PC-9 (cell line): ENCODE results near the gene ALCAM. TPM values are rescaled to one million over a fixed set of nuclear protein-coding genes. Genes with fewer than 3 reads are reported as not detected.

Source experiments
- BruUV-seq: library from RNA; stranded (reverse); fragments of 400-500 nt; replicated peaks from 2 replicates; lab custom pipeline; 2021; lab: Mats Ljungman, UMichigan
- CTCF ChIA-PET: fragments of 300-600 bp; sonication (Branson Sonifier 250); formaldehyde crosslinking; loops from one replicate; lab custom pipeline; 2022; ENCODE audit warnings: antibody characterized with exemption; lab: Charles Lee
- POLR2A ChIA-PET: fragments of 300-600 bp; sonication (Branson Sonifier 250); formaldehyde crosslinking; loops from one replicate; lab custom pipeline; 2022; ENCODE audit warnings: antibody characterized with exemption; ENCODE audit not compliant: unreplicated experiment; lab: Charles Lee
- DNase-seq, 2 experiments: peaks; one replicate each; pipeline versions ENCODE4 v3.0.0 to v3.0.0-alpha.2; 2015 to 2022; ENCODE audit warnings: mixed read lengths in 1 of 2
- H2AFZ ChIP-seq: fragments of 200-600 bp; sonication (generic); 2 replicates; pipeline ENCODE4 v1.8.1; 2017; ENCODE audit warnings: antibody characterized with exemption
- H3F3A ChIP-seq: fragments of 200-600 bp; sonication (generic); 2 replicates; pipeline ENCODE4 v1.8.1; 2017; ENCODE audit warnings: antibody characterized with exemption, mild to moderate bottlenecking, low read depth; ENCODE audit not compliant: insufficient read depth
- H3K27ac ChIP-seq: fragments of 200-600 bp; sonication (generic); 2 replicates; pipeline ENCODE4 v1.6.1; 2016; ENCODE audit warnings: mixed run types
- H3K27me3 ChIP-seq: fragments of 200-600 bp; sonication (generic); 2 replicates; pipeline ENCODE4 v1.6.1; 2016; ENCODE audit warnings: low read depth, mixed run types; ENCODE audit not compliant: insufficient read depth
- H3K36me3 ChIP-seq: fragments of 200-600 bp; sonication (generic); 2 replicates; pipeline ENCODE4 v1.6.1; 2016; ENCODE audit warnings: low read depth, mixed run types
- H3K4me1 ChIP-seq: fragments of 200-600 bp; sonication (generic); replicated peaks from 2 replicates; pipeline ENCODE4 v1.6.1; 2016; ENCODE audit warnings: mixed run types; ENCODE audit not compliant: insufficient read depth
- H3K4me2 ChIP-seq: fragments of 200-600 bp; sonication (generic); 2 replicates; pipeline ENCODE4 v1.6.1; 2017; ENCODE audit warnings: mixed run types
- H3K4me3 ChIP-seq: fragments of 200-600 bp; sonication (generic); 2 replicates; pipeline ENCODE4 v1.6.1; 2016; ENCODE audit warnings: mixed run types
- H3K79me2 ChIP-seq: fragments of 200-600 bp; sonication (generic); 2 replicates; pipeline ENCODE4 v1.6.1; 2017; ENCODE audit warnings: low read depth, mixed run types
- H3K9me2 ChIP-seq: fragments of 200-600 bp; sonication (generic); 2 replicates; pipeline ENCODE4 v1.8.1; 2017; ENCODE audit warnings: mild to moderate bottlenecking; ENCODE audit not compliant: insufficient read depth
- H3K9me3 ChIP-seq: fragments of 200-600 bp; sonication (generic); 2 replicates; pipeline ENCODE4 v1.8.1; 2016; ENCODE audit warnings: low read depth; ENCODE audit not compliant: insufficient read depth
- H4K20me1 ChIP-seq: fragments of 200-600 bp; sonication (generic); 2 replicates; pipeline ENCODE4 v1.8.1; 2017; ENCODE audit not compliant: insufficient read depth
- CTCF ChIP-seq: fragments of 200-600 bp; sonication (generic); conservative IDR thresholded peaks from 2 replicates; pipeline ENCODE4 v1.6.1; 2017; ENCODE audit warnings: mixed run types, antibody characterized with exemption, mild to moderate bottlenecking, moderate library complexity
- EZH2 ChIP-seq: fragments of 200-600 bp; sonication (generic); IDR thresholded peaks from 2 replicates; pipeline ENCODE4 v1.8.0; 2017; ENCODE audit warnings: antibody characterized with exemption, low read depth
- intact Hi-C: fragments of 100-400 bp; cut with micrococcal nuclease; formaldehyde crosslinking; loops from one replicate; pipeline ENCODE4 v1.10.0; 2022; ENCODE audit not compliant: unreplicated experiment
- total RNA-seq: library from RNA; stranded (reverse); gene quantifications from 2 replicates; pipeline ENCODE4 v1.2.3, GENCODE V29; 2021

Gene ALCAM
- total RNA-seq, 1 experiment from 2014 or later: 132 TPM

DNA sequence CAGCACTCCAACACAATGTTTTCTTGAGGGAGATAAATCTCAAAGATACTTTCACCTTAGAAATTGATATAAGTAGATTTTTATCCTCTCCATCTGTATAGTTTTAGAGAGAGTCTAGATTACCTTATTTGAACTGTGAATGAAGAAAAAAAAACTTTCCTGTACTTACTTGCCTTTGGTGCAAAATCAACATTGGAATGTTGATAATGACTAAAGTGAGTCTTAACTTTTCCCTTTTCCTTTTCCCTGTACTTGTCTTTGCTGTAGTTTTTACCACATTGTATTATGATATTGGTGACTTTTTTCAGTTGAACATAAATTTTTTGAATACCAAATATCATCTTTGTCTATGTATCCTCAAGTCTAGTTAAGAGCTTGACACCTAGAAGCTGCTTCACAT, 6.7 kb downstream of the ALCAM start:
- no peaks in the 10 kb centered on the region for H3K27me3 ChIP-seq
- no peak overlapping the region for H3K27ac ChIP-seq
- H3F3A ChIP-seq: peaks cover 12% of the 10 kb centered on the region; the same call in 1 of the 2 replicates
- H2AFZ ChIP-seq: no peak overlapping the region
- H4K20me1 ChIP-seq: no peaks in the 10 kb centered on the region
- TF ChIP-seq EZH2: no peak
- TF ChIP-seq CTCF: no peak
- ChIA-PET CTCF (interaction anchor here (0.6 kb wide), 1 partner anchor 125 kb away, joined by 3 read pairs; no protein-coding TSS in a partner anchor), POLR2A (interaction anchor here (0.7 kb wide), 1 partner anchor 11 kb away, joined by 3 read pairs; no protein-coding TSS in a partner anchor)
- H3K9me3 ChIP-seq: no peaks in the 10 kb centered on the region
- peaks cover 15% of the 10 kb centered on the region for H3K4me1 ChIP-seq
- BruUV-seq: no TSS peak
- H3K36me3 ChIP-seq: no peaks in the 10 kb centered on the region
- intact Hi-C loops: no loop called here
- 0 out of 2 replicates have a peak, but pooled peaks cover 4% of the 10 kb centered on the region for H3K9me2 ChIP-seq
- no peak overlapping the region for H3K4me2 ChIP-seq
- DNase-seq: no peak
- peaks cover 75% of the 10 kb centered on the region for H3K79me2 ChIP-seq
- H3K4me3 ChIP-seq: no peak overlapping the region

GRCh38 chr3:105375750-105376511, 9.2 kb downstream of the ALCAM start:
- H3K9me3 ChIP-seq: peaks cover 7% of the 10 kb centered on the region; the same call in 1 of the 2 replicates
- 0 out of 2 replicates have a peak, but pooled peaks cover 4% of the 10 kb centered on the region for H3K9me2 ChIP-seq
- peaks cover 4% of the 10 kb centered on the region for H3K4me1 ChIP-seq
- ChIA-PET CTCF (no interaction called here), POLR2A (no interaction called here)
- BruUV-seq: no TSS peak
- no peak overlapping the region for H2AFZ ChIP-seq
- no peak overlapping the region for H3K4me2 ChIP-seq
- TF ChIP-seq CTCF: no peak
- no peak for TF ChIP-seq EZH2
- H3K27me3 ChIP-seq: no peaks in the 10 kb centered on the region
- no peak overlapping the region for H3K4me3 ChIP-seq
- DNase-seq: no peak
- no peaks in the 10 kb centered on the region for H4K20me1 ChIP-seq
- H3K36me3 ChIP-seq: no peaks in the 10 kb centered on the region
- H3K79me2 ChIP-seq: peaks cover 71% of the 10 kb centered on the region
- H3K27ac ChIP-seq: no peak overlapping the region
- H3F3A ChIP-seq: no peaks in the 10 kb centered on the region
- intact Hi-C loops: no loop called here

GRCh38 chr3:105377716-105378115, 11.0 kb downstream of the ALCAM start:
- no peaks in the 10 kb centered on the region for H3F3A ChIP-seq
- H3K79me2 ChIP-seq: peaks cover 59% of the 10 kb centered on the region
- no peaks in the 10 kb centered on the region for H3K36me3 ChIP-seq
- TF ChIP-seq EZH2 (no peak), CTCF (no peak)
- H2AFZ ChIP-seq: no peak overlapping the region
- CTCF ChIA-PET: no interaction called here
- no peak for DNase-seq
- intact Hi-C loops: no loop called here
- no peak overlapping the region for H3K4me2 ChIP-seq
- H3K27me3 ChIP-seq: no peaks in the 10 kb centered on the region
- no peaks in the 10 kb centered on the region for H4K20me1 ChIP-seq
- no peak overlapping the region for H3K27ac ChIP-seq
- no peaks in the 10 kb centered on the region for H3K4me1 ChIP-seq
- no TSS peak for BruUV-seq
- POLR2A ChIA-PET: no interaction called here
- no peaks in the 10 kb centered on the region for H3K9me2 ChIP-seq
- no peak overlapping the region for H3K4me3 ChIP-seq
- H3K9me3 ChIP-seq: peaks cover 13% of the 10 kb centered on the region; the same call in 1 of the 2 replicates
